GM21737 (cell line): ENCODE data around the gene ARHGEF17.

ENCODE experiments used
- ATAC-seq: cut with Tn5 transposase; IDR thresholded peaks from one replicate; pipeline ENCODE4 v1.9.1; 2021; ENCODE audit warnings: mild to moderate bottlenecking, moderate library complexity; ENCODE audit not compliant: unreplicated experiment

Gene ARHGEF17

GRCh38 chr11:73291196-73291595, 16.9 kb upstream of the ARHGEF17 start:
- ATAC-seq: no peak

- ATAC-seq: no peak
These were observed 16.1 kb upstream of the ARHGEF17 start for GRCh38 chr11:73291781-73292524.

GRCh38 chr11:73292525-73292894, 15.6 kb upstream of the ARHGEF17 start:
- no peak for ATAC-seq

GRCh38 chr11:73293356-73293936, 14.6 kb upstream of the ARHGEF17 start:
- ATAC-seq: no peak

- ATAC-seq: no peak
These were observed 13.5 kb upstream of the ARHGEF17 start for GRCh38 chr11:73294604-73295003.

GRCh38 chr11:73295241-73295995, 12.7 kb upstream of the ARHGEF17 start:
- no peak for ATAC-seq

DNA sequence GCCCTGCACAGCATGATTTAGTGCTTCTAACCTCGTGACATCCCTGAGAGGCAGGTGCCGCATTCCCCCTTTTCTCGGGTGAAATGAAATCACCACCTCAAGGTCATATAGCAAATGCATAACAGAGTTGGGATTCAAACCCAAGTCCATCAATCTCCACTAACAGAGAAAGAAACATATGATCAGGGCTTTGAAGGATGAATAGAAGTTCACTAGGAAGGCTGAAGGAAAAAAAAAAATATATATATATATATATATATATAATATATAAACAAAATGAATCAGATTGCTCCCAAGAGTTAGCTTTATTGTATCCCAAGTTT, 12.1 kb upstream of the ARHGEF17 start:
- ATAC-seq: no peak

DNA sequence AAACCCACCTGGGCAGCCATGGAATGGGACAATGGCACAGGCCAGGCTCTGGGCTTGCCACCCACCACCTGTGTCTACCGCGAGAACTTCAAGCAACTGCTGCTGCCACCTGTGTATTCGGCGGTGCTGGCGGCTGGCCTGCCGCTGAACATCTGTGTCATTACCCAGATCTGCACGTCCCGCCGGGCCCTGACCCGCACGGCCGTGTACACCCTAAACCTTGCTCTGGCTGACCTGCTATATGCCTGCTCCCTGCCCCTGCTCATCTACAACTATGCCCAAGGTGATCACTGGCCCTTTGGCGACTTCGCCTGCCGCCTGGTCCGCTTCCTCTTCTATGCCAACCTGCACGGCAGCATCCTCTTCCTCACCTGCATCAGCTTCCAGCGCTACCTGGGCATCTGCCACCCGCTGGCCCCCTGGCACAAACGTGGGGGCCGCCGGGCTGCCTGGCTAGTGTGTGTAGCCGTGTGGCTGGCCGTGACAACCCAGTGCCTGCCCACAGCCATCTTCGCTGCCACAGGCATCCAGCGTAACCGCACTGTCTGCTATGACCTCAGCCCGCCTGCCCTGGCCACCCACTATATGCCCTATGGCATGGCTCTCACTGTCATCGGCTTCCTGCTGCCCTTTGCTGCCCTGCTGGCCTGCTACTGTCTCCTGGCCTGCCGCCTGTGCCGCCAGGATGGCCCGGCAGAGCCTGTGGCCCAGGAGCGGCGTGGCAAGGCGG, 11.4 kb upstream of the ARHGEF17 start:
- ATAC-seq: no peak

DNA sequence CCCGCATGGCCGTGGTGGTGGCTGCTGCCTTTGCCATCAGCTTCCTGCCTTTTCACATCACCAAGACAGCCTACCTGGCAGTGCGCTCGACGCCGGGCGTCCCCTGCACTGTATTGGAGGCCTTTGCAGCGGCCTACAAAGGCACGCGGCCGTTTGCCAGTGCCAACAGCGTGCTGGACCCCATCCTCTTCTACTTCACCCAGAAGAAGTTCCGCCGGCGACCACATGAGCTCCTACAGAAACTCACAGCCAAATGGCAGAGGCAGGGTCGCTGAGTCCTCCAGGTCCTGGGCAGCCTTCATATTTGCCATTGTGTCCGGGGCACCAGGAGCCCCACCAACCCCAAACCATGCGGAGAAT, 10.9 kb upstream of the ARHGEF17 start:
- no peak for ATAC-seq

GRCh38 chr11:73297702-73298101, 10.4 kb upstream of the ARHGEF17 start:
- no peak for ATAC-seq

- no peak for ATAC-seq
These were observed 9.8 kb upstream of the ARHGEF17 start for GRCh38 chr11:73298233-73298632.

DNA sequence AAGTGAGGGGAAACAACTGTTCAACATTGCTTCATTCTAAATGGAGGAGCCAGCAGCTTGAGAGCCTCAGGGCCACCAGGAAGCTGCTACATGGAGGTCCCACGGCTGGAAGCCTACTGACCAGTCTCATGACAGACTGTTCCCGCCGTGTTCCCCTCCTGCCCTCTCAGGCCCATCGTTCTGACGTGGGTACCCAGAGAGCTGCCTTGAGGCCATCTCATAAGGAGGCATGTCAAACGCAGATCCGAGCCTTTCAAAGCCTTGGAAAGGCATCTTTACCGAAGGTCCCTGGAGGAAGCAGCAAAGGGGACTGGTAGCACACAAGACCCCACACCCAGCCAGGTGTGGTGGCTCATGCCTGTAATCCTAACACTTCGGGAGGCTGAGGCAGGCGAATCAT, 8.3 kb upstream of the ARHGEF17 start:
- ATAC-seq: no peak

DNA sequence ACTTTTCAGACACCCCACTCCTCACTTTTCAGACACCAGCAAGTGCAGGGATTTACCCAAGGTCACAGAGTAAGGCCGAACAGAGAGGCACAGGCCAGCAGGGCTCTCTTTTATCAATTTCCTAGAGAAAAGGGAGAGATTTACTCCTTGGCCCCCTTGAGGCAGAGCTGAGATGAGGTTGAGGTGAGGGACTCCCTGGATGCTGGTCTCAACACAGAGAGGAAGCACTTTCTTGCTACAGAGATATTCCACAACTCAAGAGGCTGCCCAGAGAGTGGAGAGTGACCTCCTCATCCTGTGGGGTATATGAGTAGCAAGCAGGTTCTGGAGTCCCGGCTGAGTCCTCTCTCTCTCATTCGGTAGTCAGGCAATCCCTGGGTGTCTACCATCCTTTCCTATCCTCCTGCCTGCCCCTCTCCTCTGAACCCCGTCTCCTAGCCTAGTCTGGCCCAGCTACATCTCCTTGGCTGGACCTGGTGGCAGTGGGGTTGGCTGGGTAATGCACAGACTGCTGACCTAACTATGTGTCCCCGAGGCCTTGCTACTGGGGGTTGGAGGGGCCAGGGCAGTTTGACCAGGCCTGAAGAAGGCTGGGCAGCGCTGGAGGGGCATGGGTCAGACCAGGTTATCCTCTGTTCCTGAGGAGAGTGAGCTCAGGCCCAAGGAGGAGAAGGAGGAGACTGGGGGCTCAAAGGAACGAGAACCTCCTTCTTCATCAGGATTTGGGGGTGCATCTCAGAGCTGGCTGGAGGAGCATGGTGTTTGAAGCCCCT, 1.8 kb upstream of the ARHGEF17 start:
- ATAC-seq: no peak

- ATAC-seq: no peak
These were observed 1.1 kb upstream of the ARHGEF17 start for GRCh38 chr11:73306977-73307322.

- ATAC-seq: peak; percentile 51
These were observed 613 bp upstream of the ARHGEF17 start for GRCh38 chr11:73307323-73308002.

- ATAC-seq: no peak
These were observed 1.2 kb downstream of the ARHGEF17 start for GRCh38 chr11:73308961-73309919.

GRCh38 chr11:73310076-73310475, 2.0 kb downstream of the ARHGEF17 start:
- no peak for ATAC-seq

DNA sequence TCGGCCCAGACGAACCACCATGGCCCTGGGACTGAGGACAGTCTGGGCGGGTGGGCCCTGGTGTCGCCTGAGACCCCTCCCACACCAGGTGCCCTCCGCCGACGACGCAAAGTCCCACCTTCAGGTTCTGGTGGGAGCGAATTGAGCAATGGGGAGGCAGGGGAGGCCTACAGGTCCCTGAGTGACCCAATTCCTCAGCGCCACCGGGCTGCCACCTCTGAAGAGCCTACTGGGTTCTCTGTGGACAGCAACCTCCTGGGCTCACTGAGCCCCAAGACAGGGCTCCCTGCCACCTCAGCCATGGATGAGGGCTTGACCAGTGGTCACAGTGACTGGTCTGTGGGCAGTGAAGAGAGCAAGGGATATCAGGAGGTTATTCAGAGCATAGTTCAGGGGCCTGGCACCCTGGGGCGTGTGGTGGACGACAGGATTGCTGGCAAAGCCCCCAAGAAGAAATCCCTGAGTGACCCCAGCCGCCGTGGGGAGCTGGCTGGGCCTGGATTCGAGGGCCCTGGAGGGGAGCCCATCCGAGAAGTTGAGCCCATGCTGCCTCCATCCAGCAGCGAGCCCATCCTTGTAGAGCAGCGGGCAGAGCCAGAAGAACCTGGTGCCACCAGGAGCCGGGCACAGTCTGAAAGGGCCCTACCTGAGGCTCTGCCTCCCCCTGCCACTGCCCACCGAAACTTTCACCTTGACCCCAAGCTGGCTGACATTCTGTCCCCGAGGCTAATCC, 2.8 kb downstream of the ARHGEF17 start:
- no peak for ATAC-seq
